Middle frontal gyrus (tissue), 1 donor: ENCODE results near the gene ZBED2.
"Not testable (repeated sequence)": the region's sequence is repeated elsewhere in the genome, so short reads cannot be mapped to it uniquely, and the experiment has no call there.

ENCODE experiments used
- DNase-seq: peaks from one replicate; pipeline ENCODE4 v3.0.0-alpha.2; 2015; ENCODE audit warnings: low spot score; ENCODE audit errors: extremely low spot score

The ZBED2 gene

GRCh38 chr3:111577113-111577512 lies 18.0 kb downstream of the ZBED2 start:
- DNase-seq, result no peak

DNA sequence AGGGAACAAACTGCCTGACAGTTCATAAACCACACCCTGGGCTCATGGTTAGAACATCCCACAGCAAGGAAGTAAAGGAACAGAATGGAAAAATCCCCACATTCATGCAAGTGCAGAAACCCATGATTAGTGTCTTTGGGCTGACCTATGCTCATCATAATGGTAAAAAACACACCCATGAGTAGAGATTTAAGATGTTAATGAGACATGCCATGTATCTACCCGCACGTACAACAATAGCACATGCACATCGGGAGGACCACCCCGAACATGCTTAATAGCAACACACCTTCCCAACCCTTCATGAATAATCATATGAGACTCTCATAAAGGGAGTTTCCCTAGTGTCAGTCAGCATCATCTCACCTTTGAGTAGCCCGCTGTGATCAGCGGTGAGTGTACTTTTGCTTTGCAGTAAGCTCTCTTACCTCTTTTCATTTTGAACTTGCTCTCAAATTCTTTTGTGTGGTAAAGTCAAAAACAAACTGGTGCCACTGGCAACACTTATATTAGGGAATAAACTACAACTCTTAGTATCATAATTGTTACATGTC lies 23.2 kb downstream of the ZBED2 start:
- no peak for DNase-seq

GRCh38 chr3:111571282-111571681 lies 23.9 kb downstream of the ZBED2 start:
- DNase-seq, result no peak

DNA sequence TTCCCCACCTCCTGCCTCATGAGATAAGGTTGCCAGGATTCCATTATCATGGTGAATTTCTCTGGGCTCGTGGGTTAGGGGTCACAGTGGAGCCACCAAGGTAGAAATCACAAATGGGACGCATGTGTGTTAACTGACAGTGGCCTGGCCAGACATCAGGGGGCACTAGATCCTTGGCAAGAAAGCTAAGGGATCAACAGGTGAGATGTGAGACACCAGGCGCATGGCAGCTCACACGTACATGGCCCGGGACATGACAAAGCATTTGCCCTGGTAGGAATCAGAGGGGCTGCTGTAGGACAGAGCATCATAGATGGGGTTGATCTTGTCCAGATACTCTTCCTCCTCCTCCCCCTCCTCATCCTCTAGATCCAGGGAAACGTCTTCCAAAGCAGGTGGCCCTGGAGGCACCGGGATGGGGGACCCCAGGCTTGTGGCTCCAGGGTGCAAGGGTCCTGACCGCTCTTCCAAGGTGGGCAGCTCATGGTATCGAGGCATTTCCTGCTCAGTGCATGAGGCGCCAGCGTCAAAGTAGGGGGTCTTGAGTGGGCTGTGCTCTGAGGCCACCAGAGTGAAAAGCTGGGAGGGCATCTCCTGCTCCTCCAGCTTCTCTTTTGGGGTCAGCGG lies 24.6 kb downstream of the ZBED2 start:
- DNase-seq, result no peak

- no peak for DNase-seq
Observed at GRCh38 chr3:111568911-111569310, 26.2 kb downstream of the ZBED2 start.

DNA sequence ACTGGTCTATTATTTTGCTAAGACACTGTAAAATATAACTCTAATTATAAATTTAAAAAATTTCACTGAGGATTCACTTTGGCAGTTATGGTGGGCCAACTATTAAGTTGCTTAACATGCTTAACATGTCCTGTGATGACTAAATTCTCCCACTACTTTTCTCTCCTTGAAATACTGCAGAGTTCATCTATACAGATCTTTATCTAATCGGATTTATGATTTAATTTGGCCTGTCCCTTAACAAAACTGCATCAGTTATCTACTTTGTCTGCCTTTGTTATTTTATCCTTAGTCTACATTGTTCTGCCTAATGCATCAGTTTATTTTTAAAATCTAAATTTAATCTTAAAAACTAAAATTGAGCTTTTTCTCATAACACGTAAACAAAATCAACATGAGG lies 26.8 kb downstream of the ZBED2 start:
- no peak for DNase-seq

GRCh38 chr3:111566844-111567243 lies 28.3 kb downstream of the ZBED2 start:
- DNase-seq, result no peak

GRCh38 chr3:111561902-111562301 lies 33.2 kb downstream of the ZBED2 start:
- not testable (repeated sequence) for DNase-seq

DNA sequence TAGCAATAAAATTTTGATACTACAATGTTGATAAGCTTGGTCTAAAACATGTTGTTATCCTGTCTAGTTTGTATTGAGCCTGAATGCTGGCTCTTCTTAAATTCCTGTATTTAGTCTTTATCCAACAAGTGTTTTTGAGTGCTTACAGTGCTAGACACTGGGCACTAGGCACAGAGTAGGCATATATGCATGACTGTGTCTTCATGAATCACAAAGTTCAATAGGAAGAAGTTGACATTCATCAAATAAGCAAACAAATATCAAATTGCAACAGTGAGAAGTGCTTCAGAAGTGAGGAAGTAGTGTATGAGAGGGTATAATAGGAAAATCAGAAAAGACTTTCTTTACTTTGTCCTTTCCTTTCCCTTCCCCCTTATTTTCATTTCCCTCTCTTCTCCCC lies 46.4 kb downstream of the ZBED2 start:
- no peak for DNase-seq

- DNase-seq, result no peak
Observed at GRCh38 chr3:111548092-111548491, 47.1 kb downstream of the ZBED2 start.

- no peak for DNase-seq
Observed at GRCh38 chr3:111547631-111548030, 47.5 kb downstream of the ZBED2 start.

DNA sequence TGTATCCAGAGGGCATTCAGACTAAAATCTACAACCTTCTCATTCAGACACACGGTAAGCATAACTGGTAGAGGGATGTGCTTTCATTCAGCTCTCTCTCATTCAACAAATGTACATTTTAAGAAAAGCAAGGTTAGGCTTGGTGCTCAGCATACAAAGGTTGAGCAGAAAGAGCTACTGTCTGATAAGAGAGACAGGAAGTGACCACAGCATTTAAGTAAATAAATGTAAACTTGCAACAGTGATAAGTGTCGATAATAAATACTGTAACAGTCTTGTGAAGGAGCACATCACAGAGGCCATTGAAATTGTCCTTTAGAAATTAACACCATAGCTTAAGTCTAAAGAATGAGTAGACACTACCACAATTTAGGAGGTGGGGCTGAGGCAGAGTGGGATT lies 49.8 kb downstream of the ZBED2 start:
- no peak for DNase-seq
